ENCODE results near the gene HCFC1. TPM values are rescaled to one million over a fixed set of nuclear protein-coding genes. Genes with fewer than 3 reads are reported as not detected.
A peak's percentile ranks its signal among the peaks of the same experiment; 100 is the strongest.

The HCFC1 gene
- total and polyA plus RNA-seq, 3 experiments from 2014 or later, result 12.4 to 156 (median 152) TPM

DNA sequence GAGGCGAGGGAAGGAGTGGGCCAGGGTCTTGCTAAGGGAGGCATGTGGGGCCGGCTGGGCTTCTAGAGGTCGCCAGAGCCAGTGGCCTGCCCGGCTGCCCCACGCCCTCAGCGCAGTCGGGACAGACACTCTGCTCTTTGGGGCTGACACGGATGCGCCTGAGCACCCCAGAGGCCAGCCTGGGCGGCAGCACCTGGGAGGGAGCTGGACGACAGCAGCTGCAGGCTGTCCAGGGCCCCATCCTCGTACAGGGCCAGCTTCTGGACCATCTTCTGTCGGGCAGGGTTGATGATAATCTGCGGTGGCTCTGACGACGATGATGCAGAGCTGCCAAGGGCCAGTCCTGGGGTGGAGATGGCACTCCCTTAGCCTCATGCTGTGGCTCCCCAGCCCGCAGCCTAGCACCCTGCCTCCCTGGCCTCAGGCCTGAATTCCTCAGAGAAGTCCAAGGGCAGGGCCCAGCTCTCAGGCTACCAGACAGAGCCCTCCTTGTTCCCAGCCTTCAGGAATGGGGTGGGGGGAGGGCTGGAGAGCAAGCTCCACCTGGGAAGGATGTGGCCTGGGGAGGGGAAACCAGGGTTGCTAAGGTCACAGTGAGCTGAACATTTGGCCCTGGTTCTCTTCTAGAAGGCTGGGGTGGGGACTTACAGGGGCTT, 40.8 kb upstream of the HCFC1 start:
- H3K4me1 Mint-ChIP-seq, result peaks cover 6 to 17% (median 11%) of the 10 kb centered on the region in 3 donors
- POLR2A ChIA-PET, result no interaction called here

DNA sequence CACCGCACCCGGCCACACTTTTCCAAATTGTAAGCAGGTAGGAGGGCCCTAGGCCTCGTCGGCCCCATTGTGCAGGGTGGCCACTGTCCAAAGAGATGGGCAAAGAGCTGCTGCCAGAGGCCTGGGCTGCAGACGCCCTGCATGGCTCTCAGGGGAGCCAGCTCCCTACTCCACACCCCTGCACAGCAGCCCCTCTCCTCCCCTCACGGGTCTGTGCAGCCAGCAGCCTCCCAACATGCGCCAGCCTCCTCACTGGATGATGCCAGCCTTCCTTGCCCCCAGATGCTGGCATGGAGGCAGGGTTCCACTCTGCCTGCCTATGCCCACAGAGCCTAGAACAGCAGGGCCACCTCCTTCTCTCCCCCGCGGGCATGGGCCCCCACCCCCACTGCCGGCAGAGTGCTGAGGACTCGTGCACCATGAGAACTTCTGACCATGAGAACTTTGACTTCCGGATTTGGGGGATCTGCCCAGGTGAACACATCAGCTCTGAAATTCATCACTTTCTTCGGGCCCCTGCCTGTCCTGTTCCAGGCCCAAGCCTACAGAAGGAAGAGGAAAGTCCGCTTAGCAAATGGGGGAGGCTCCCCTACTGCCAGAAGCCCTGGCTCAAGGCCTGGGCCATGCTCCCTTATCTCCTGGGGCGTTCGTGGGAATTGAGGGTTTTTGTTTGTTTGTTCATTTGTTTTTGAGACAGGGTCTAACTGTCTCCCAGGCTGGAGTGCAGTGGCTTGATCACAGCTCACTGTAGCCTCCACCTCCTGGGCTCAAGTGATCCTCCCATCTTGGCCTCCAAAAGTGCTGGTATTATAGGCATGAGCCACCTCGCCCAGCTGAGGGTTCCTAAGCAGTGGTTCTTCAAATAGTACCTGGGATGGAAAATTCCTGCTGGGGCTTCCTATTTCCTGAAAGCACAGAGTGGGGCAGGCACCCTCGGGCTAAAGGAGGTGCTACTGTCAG, 40.0 kb upstream of the HCFC1 start:
- H3K4me1 Mint-ChIP-seq, result peaks cover 6 to 17% (median 11%) of the 10 kb centered on the region in 3 donors
- CTCF ChIA-PET, result interaction anchor here (1.0 to 2.5 kb wide), 4 partner anchors 18 to 55 kb away, joined by 3 to 12 read pairs (median 4); partner anchors contain the start of gene HCFC1
- H3K36me3 Mint-ChIP-seq, result peaks cover 0 to 44% (median 6%) of the 10 kb centered on the region in 3 donors
- DNase-seq, result no peak
- H3K4me3 Mint-ChIP-seq, result no peak overlapping the region
- no peaks in the 10 kb centered on the region for H3K27me3 ChIP-seq (ENCODE audit: insufficient read depth, low read length, poor library complexity, severe bottlenecking)
- H3K36me3 ChIP-seq (ENCODE audit: insufficient read depth, low read length), result no peaks in the 10 kb centered on the region
- POLR2A ChIA-PET, result no interaction called here
- H3K9me3 ChIP-seq (ENCODE audit: low read length), result no peaks in the 10 kb centered on the region
- peaks cover 0 to 14% of the 10 kb centered on the region in 2 donors for H3K27me3 Mint-ChIP-seq
- H3K9me3 Mint-ChIP-seq, result no peaks in the 10 kb centered on the region
- H3K4me3 ChIP-seq (ENCODE audit: low read length), result no peak overlapping the region
- peak overlapping the region in 1 of 8 donors; percentile 41 for H3K27ac Mint-ChIP-seq
- H3K27ac ChIP-seq (ENCODE audit: low read depth, low read length), result no peak overlapping the region
- H3K4me1 ChIP-seq (ENCODE audit: insufficient read depth, low read length), result no peaks in the 10 kb centered on the region

More for the DNA sequence above, 40.8 kb upstream of the HCFC1 start:
- no peaks in the 10 kb centered on the region for H3K9me3 ChIP-seq (ENCODE audit: low read length)
- Mint-ChIP-seq H3K27ac (no peak overlapping the region), H3K9me3 (no peaks in the 10 kb centered on the region), H3K27me3 (peaks cover 0 to 11% of the 10 kb centered on the region in 2 donors), H3K4me3 (no peak overlapping the region), H3K36me3 (peaks cover 0 to 48% (median 6%) of the 10 kb centered on the region in 3 donors)
- no peak overlapping the region for H3K4me3 ChIP-seq (ENCODE audit: low read length)
- no peaks in the 10 kb centered on the region for H3K4me1 ChIP-seq (ENCODE audit: insufficient read depth, low read length)
- DNase-seq, result no peak
- no peak overlapping the region for H3K27ac ChIP-seq (ENCODE audit: low read depth, low read length)
- CTCF ChIA-PET, result interaction anchor here (1.0 to 3.0 kb wide), 13 partner anchors 10 to 90 kb away, joined by 3 to 15 read pairs (median 4); partner anchors contain the start of gene HCFC1
- H3K36me3 ChIP-seq (ENCODE audit: insufficient read depth, low read length), result no peaks in the 10 kb centered on the region
- H3K27me3 ChIP-seq (ENCODE audit: insufficient read depth, low read length, poor library complexity, severe bottlenecking), result no peaks in the 10 kb centered on the region

DNA sequence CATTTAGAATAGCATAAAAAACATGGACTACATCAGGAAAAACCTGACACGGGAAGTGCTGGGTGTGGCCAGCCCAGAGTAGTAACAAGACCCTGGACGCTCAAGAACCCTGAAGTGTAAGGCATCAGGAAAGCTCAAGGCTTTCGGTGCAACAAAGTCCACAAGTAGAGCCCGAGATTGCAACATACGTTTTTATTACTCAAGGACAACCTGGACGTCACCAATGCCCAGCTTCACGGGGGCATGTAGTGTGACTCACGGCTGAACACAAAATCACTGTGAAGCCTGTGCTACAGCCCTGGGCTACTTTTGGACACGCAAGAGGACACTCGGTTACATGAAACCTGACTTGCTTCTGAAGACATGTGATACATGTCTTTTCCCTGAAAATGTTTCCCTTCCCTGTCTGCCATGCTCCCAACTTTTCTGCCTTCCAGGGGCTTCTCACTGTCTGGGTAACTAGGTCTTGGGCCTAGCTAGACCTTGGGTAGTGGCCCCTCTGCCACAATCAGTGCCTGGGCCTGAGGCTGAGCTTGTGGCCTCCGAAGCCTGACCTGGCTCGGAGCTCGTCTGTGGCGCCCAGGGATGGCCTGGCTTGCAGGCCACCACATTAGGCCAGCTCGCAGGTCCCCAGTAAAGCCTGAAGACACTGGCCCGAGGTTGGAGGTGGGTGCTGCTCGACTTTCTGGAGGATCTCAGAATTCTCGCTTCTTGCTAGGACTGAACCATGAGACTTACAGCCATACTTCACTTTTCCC, 38.9 kb upstream of the HCFC1 start:
- Histone ChIP-seq H3K4me1 (ENCODE audit: insufficient read depth, low read length) (no peaks in the 10 kb centered on the region), H3K27me3 (ENCODE audit: insufficient read depth, low read length, poor library complexity, severe bottlenecking) (no peaks in the 10 kb centered on the region), H3K9me3 (ENCODE audit: low read length) (no peaks in the 10 kb centered on the region), H3K27ac (ENCODE audit: low read depth, low read length) (no peak overlapping the region), H3K36me3 (ENCODE audit: insufficient read depth, low read length) (no peaks in the 10 kb centered on the region), H3K4me3 (ENCODE audit: low read length) (no peak overlapping the region)
- Mint-ChIP-seq H3K27ac (peak overlapping the region in 1 of 8 donors; percentile 83), H3K4me3 (no peak overlapping the region), H3K36me3 (peaks cover 0 to 35% (median 7%) of the 10 kb centered on the region in 3 donors), H3K9me3 (no peaks in the 10 kb centered on the region), H3K27me3 (peaks cover 0 to 14% of the 10 kb centered on the region in 2 donors), H3K4me1 (peaks cover 3 to 11% (median 7%) of the 10 kb centered on the region in 3 donors)
- ChIA-PET POLR2A (no interaction called here), CTCF (interaction anchor here (0.7 to 1.0 kb wide), 2 partner anchors 43 to 283 kb away, joined by 3 to 5 read pairs; no protein-coding TSS in a partner anchor)
- DNase-seq, result no peak

DNA sequence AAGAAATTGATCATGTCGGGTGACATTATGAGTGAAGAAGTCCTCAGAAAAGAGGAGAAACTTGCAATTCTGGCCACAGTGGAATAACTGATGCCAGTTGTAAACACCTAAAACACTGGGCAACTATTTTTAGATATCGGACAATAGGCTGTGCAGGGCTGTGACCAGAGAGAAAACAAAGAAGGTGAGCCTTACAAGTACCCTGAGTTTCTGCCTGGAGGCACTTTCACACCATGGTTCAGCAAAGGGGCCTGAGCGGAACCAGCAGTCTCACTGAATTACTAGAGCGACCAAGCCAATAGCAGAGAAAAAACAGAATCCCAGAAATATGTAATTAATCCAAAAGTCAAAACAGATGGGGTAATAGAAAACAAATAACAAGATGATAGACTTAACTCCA, 36.9 kb upstream of the HCFC1 start:
- peaks cover 0 to 25% (median 7%) of the 10 kb centered on the region in 3 donors for H3K36me3 Mint-ChIP-seq
- POLR2A ChIA-PET, result interaction anchor here (0.7 kb wide), 1 partner anchor 63 kb away, joined by 3 read pairs; no protein-coding TSS in a partner anchor

DNA sequence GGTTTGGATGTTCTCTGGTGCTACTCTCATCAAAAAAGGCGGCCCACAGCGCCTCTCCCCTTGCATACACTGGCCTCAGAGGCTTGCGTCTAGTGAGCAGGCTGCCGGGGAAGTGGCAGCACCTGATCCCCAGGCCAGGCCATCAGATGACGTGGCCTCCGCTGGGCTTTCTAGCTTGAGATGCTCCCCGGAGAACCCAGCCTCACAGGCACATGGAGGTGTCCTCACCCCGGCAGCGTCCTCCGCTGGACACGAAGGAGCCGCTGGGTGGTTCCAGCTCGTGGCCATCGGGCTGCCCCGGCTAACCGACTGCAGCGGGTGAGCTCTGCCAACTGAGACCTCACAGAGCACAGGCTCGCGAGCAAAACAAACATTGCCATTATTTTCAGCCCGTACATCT, 35.3 kb upstream of the HCFC1 start:
- H3K36me3 Mint-ChIP-seq, result peaks cover 0 to 20% (median 6%) of the 10 kb centered on the region in 3 donors
- H3K27me3 ChIP-seq (ENCODE audit: insufficient read depth, low read length, poor library complexity, severe bottlenecking), result no peaks in the 10 kb centered on the region
- POLR2A ChIA-PET, result no interaction called here

More for the DNA sequence above, 36.9 kb upstream of the HCFC1 start:
- Mint-ChIP-seq H3K4me3 (no peak overlapping the region), H3K27ac (no peak overlapping the region), H3K4me1 (peaks cover 0 to 5% (median 1%) of the 10 kb centered on the region in 3 donors), H3K27me3 (peaks cover 0 to 13% of the 10 kb centered on the region in 2 donors), H3K9me3 (no peaks in the 10 kb centered on the region)
- H3K36me3 ChIP-seq (ENCODE audit: insufficient read depth, low read length), result no peaks in the 10 kb centered on the region
- DNase-seq, result no peak
- no peak overlapping the region for H3K27ac ChIP-seq (ENCODE audit: low read depth, low read length)
- no peaks in the 10 kb centered on the region for H3K27me3 ChIP-seq (ENCODE audit: insufficient read depth, low read length, poor library complexity, severe bottlenecking)
- H3K4me1 ChIP-seq (ENCODE audit: insufficient read depth, low read length), result no peaks in the 10 kb centered on the region
- H3K4me3 ChIP-seq (ENCODE audit: low read length), result no peak overlapping the region
- CTCF ChIA-PET, result interaction anchor here (0.7 kb wide), 1 partner anchor 619 kb away, joined by 3 read pairs; no protein-coding TSS in a partner anchor
- H3K9me3 ChIP-seq (ENCODE audit: low read length), result no peaks in the 10 kb centered on the region

DNA sequence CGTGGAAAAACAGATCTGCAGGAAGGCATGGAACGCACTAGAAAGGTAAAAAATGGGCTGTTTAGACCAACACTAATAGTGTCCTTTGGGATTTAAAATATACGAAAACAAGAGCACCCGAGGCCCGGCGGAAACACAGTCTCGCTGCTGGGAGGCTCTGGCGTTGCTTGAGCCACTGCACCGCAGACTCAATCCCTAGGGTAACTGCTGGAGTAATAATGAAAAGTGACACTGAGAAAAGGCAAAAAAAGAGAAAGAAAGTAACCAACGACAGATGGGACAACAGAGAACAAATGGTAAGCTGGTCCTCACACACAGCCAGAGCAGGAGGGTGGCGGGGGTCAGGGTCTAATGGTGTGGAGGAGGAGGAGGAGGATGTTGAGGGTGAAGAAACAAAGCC, 32.7 kb upstream of the HCFC1 start:
- DNase-seq, result no peak
- Mint-ChIP-seq H3K9me3 (no peaks in the 10 kb centered on the region), H3K27ac (peak overlapping the region in 1 of 8 donors; percentile 47), H3K4me3 (no peak overlapping the region), H3K4me1 (peaks cover 16 to 17% (median 16%) of the 10 kb centered on the region in 3 donors), H3K36me3 (peaks cover 0 to 9% (median 3%) of the 10 kb centered on the region in 3 donors), H3K27me3 (peaks cover 0 to 24% of the 10 kb centered on the region in 2 donors)
- Histone ChIP-seq H3K4me3 (ENCODE audit: low read length) (no peak overlapping the region), H3K27me3 (ENCODE audit: insufficient read depth, low read length, poor library complexity, severe bottlenecking) (no peaks in the 10 kb centered on the region), H3K9me3 (ENCODE audit: low read length) (no peaks in the 10 kb centered on the region), H3K4me1 (ENCODE audit: insufficient read depth, low read length) (peaks cover 8% of the 10 kb centered on the region), H3K36me3 (ENCODE audit: insufficient read depth, low read length) (no peaks in the 10 kb centered on the region), H3K27ac (ENCODE audit: low read depth, low read length) (no peak overlapping the region)
- POLR2A ChIA-PET, result no interaction called here
- CTCF ChIA-PET, result interaction anchor here (1.1 to 3.2 kb wide), 2 partner anchors 9 to 78 kb away, joined by 3 to 15 read pairs; partner anchors contain the start of gene ARHGAP4

More for the DNA sequence above, 35.3 kb upstream of the HCFC1 start:
- CTCF ChIA-PET, result no interaction called here
- Histone ChIP-seq H3K4me3 (ENCODE audit: low read length) (no peak overlapping the region), H3K36me3 (ENCODE audit: insufficient read depth, low read length) (no peaks in the 10 kb centered on the region), H3K9me3 (ENCODE audit: low read length) (no peaks in the 10 kb centered on the region), H3K4me1 (ENCODE audit: insufficient read depth, low read length) (peaks cover 8% of the 10 kb centered on the region), H3K27ac (ENCODE audit: low read depth, low read length) (no peak overlapping the region)
- no peak overlapping the region for H3K4me3 Mint-ChIP-seq
- H3K27me3 Mint-ChIP-seq, result peaks cover 0 to 17% of the 10 kb centered on the region in 2 donors
- no peaks in the 10 kb centered on the region for H3K9me3 Mint-ChIP-seq
- H3K27ac Mint-ChIP-seq, result no peak overlapping the region
- no peak for DNase-seq
- H3K4me1 Mint-ChIP-seq, result peaks cover 12 to 13% (median 12%) of the 10 kb centered on the region in 3 donors

DNA sequence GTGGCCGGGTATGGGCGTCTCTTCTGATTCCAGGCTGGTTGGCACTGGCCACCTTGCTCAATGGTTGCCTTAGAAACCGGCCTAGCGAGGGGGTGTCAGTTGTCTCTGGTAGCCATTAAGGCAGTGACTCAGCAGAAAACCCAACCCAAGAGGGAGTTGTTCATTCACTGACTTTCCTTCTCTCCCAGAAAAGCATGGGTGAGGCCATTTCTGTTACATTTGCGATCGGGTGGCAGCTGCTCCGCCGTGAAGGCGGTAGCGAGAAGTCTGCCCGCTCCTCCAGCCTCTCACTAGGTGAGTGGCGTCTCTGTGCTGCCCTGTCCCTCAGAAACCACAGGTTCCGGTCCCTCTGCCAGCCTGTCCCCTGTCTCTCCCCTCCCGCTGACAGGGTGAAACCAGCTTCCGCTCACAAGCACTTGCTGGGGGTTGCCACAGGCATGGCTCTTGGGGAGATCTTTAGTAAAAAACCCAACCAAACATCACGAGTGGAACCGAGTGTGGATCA, 30.6 kb upstream of the HCFC1 start:
- POLR2A ChIA-PET, result interaction anchor here (0.5 to 0.6 kb wide), 2 partner anchors 14 to 235 kb away, joined by 3 to 4 read pairs; no protein-coding TSS in a partner anchor
- Mint-ChIP-seq H3K4me1 (peaks cover 16 to 17% (median 16%) of the 10 kb centered on the region in 3 donors), H3K27ac (peak overlapping the region; percentile 59 to 94 (median 80)), H3K4me3 (peak overlapping the region; percentile 55 to 88 (median 80)), H3K9me3 (no peaks in the 10 kb centered on the region), H3K36me3 (peaks cover 0 to 3% (median 0%) of the 10 kb centered on the region in 3 donors), H3K27me3 (peaks cover 0 to 15% of the 10 kb centered on the region in 2 donors)
- Histone ChIP-seq H3K9me3 (ENCODE audit: low read length) (no peaks in the 10 kb centered on the region), H3K36me3 (ENCODE audit: insufficient read depth, low read length) (no peaks in the 10 kb centered on the region), H3K27ac (ENCODE audit: low read depth, low read length) (peak overlapping the region; percentile 78), H3K4me1 (ENCODE audit: insufficient read depth, low read length) (peaks cover 8% of the 10 kb centered on the region), H3K27me3 (ENCODE audit: insufficient read depth, low read length, poor library complexity, severe bottlenecking) (no peaks in the 10 kb centered on the region), H3K4me3 (ENCODE audit: low read length) (peak overlapping the region; percentile 53)
- CTCF ChIA-PET, result interaction anchor here (0.9 to 3.2 kb wide), 3 partner anchors 11 to 56 kb away, joined by 3 to 15 read pairs (median 4); no protein-coding TSS in a partner anchor
- DNase-seq, result peak in 4 of 5 donors; percentile 21 to 72 (median 43)

Measured in CD8-positive, alpha-beta memory T cell (primary cell).